ENCODE data around the gene CMSS1. TPM values are rescaled to one million over a fixed set of nuclear protein-coding genes. Genes with fewer than 3 reads are reported as not detected.
A peak's percentile ranks its signal among the peaks of the same experiment; 100 is the strongest.

Gene CMSS1
- total and polyA plus RNA-seq, 2 of the 13 experiments (the other 11 are each of a cell fraction or from before 2014, with no cell fraction given), result 6.4 to 48.7 TPM

DNA sequence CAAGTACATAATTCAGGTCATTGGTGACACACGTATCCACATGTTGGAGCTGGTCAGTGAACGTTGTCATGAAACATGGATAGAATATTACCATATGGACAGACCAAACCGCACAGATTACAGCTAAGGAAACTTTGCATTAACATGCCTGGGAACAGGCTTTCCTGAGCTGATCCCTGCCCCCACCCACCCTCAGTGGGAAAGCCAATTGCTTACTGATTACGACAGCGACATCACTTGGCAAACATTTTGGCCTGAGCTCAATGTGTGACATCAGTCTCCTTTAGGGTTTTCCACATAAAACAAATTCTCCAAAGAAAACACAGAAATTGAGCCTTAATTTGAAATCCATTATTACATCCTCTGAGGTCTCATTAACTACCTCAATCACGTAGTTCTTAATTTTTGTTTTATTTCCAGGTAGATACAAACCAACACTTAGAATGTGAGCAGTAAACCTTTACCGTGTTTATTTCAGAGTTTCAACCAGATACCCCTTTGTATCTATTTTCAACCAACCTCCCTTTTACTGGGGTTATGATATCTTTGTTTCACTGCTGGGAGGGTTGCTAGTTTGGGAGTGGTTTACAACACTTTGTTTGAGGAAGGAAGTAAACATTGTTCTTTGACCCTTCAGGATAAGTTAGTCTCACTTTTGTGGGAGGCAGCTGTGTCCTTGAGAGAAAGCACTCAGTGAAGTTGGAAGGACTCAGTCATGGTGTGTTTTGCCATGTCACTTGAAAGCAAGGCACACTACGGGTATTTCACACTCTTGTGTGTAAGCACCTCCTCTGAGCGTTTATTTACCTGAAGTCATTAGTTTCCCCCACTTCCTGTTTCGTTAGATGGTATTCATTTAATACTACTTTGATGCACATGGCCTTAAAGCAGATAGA is 103.1 kb downstream of the CMSS1 start (continued):
- TF ChIP-seq, protein P1, sequence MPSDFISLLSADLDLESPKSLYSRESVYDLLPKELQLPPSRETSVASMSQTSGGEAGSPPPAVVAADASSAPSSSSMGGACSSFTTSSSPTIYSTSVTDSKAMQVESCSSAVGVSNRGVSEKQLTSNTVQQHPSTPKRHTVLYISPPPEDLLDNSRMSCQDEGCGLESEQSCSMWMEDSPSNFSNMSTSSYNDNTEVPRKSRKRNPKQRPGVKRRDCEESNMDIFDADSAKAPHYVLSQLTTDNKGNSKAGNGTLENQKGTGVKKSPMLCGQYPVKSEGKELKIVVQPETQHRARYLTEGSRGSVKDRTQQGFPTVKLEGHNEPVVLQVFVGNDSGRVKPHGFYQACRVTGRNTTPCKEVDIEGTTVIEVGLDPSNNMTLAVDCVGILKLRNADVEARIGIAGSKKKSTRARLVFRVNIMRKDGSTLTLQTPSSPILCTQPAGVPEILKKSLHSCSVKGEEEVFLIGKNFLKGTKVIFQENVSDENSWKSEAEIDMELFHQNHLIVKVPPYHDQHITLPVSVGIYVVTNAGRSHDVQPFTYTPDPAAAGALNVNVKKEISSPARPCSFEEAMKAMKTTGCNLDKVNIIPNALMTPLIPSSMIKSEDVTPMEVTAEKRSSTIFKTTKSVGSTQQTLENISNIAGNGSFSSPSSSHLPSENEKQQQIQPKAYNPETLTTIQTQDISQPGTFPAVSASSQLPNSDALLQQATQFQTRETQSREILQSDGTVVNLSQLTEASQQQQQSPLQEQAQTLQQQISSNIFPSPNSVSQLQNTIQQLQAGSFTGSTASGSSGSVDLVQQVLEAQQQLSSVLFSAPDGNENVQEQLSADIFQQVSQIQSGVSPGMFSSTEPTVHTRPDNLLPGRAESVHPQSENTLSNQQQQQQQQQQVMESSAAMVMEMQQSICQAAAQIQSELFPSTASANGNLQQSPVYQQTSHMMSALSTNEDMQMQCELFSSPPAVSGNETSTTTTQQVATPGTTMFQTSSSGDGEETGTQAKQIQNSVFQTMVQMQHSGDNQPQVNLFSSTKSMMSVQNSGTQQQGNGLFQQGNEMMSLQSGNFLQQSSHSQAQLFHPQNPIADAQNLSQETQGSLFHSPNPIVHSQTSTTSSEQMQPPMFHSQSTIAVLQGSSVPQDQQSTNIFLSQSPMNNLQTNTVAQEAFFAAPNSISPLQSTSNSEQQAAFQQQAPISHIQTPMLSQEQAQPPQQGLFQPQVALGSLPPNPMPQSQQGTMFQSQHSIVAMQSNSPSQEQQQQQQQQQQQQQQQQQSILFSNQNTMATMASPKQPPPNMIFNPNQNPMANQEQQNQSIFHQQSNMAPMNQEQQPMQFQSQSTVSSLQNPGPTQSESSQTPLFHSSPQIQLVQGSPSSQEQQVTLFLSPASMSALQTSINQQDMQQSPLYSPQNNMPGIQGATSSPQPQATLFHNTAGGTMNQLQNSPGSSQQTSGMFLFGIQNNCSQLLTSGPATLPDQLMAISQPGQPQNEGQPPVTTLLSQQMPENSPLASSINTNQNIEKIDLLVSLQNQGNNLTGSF (CRISPR knock-in tag; IDR thresholded peaks at IDR 0.05), result no peak
- TF ChIP-seq PHF21A (CRISPR knock-in tag; IDR thresholded peaks at IDR 0.05) (peak; percentile 85), MAFG (CRISPR knock-in tag; IDR thresholded peaks at IDR 0.05) (peak; percentile 90), SALL2 (CRISPR knock-in tag; IDR thresholded peaks at IDR 0.05) (0 out of 2 replicates have a peak, but pooled peaks have one; percentile 25), SKI (IDR thresholded peaks at IDR 0.05; ENCODE audit: partially characterized antibody) (no peak), ATF7 (IDR thresholded peaks at IDR 0.05) (0 out of 2 replicates have a peak, but pooled peaks have one; percentile 29), ATF7 (CRISPR knock-in tag; IDR thresholded peaks at IDR 0.05) (no peak; the same call in 1 of the 2 replicates), SNAPC2 (CRISPR knock-in tag; IDR thresholded peaks at IDR 0.05) (peak; percentile 86; the same call in 1 of the 2 replicates), KLF13 (CRISPR knock-in tag; IDR thresholded peaks at IDR 0.05) (no peak), HIVEP1 (CRISPR knock-in tag; IDR thresholded peaks at IDR 0.05) (no peak), ZNF337 (CRISPR knock-in tag; IDR thresholded peaks at IDR 0.05; ENCODE audit: borderline replicate concordance, low read depth) (peak; percentile 69; the same call in 1 of the 2 replicates), TEAD3 (CRISPR knock-in tag; optimal IDR thresholded peaks at IDR 0.05; ENCODE audit: borderline replicate concordance) (peak; percentile 53), ZNF326 (CRISPR knock-in tag; IDR thresholded peaks at IDR 0.05; ENCODE audit: borderline replicate concordance) (no peak), ZNF572 (CRISPR knock-in tag; IDR thresholded peaks at IDR 0.05) (no peak), NFKB2 (CRISPR knock-in tag; IDR thresholded peaks at IDR 0.05; ENCODE audit: borderline replicate concordance) (no peak), GATA4 (IDR thresholded peaks at IDR 0.05; ENCODE audit: borderline replicate concordance, low read depth) (peak; percentile 84; the same call in 1 of the 2 replicates)
- TF ChIP-seq, protein P2, sequence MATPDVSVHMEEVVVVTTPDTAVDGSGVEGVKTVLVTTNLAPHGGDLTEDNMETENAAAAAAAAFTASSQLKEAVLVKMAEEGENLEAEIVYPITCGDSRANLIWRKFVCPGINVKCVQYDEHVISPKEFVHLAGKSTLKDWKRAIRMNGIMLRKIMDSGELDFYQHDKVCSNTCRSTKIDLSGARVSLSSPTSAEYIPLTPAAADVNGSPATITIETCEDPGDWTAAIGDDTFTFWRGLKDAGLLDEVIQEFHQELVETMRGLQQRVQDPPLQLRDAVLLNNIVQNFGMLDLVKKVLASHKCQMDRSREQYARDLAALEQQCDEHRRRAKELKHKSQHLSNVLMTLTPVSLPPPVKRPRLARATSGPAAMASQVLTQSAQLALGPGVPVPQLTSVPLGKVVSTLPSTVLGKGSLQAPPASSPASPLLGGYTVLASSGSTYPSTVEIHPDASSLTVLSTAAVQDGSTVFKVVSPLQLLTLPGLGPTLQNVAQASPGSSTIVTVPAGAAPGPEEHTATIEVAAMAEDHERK (CRISPR knock-in tag; IDR thresholded peaks at IDR 0.05; ENCODE audit: low read depth), result no peak
- TF ChIP-seq, protein P3, sequence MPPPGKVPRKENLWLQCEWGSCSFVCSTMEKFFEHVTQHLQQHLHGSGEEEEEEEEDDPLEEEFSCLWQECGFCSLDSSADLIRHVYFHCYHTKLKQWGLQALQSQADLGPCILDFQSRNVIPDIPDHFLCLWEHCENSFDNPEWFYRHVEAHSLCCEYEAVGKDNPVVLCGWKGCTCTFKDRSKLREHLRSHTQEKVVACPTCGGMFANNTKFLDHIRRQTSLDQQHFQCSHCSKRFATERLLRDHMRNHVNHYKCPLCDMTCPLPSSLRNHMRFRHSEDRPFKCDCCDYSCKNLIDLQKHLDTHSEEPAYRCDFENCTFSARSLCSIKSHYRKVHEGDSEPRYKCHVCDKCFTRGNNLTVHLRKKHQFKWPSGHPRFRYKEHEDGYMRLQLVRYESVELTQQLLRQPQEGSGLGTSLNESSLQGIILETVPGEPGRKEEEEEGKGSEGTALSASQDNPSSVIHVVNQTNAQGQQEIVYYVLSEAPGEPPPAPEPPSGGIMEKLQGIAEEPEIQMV (CRISPR knock-in tag; IDR thresholded peaks at IDR 0.05; ENCODE audit: low read depth), result no peak
- TF ChIP-seq, protein P4, sequence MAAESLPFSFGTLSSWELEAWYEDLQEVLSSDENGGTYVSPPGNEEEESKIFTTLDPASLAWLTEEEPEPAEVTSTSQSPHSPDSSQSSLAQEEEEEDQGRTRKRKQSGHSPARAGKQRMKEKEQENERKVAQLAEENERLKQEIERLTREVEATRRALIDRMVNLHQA (CRISPR knock-in tag; IDR thresholded peaks at IDR 0.05), result no peak

All from HepG2 (cell line).